AG09309 (cell line): ENCODE results near the gene COL23A1.

Source experiments
- DNase-seq: peaks from one replicate; pipeline ENCODE4 v3.0.0-alpha.2; 2010; ENCODE audit warnings: low read depth
- H3K4me3 ChIP-seq: 2 replicates; pipeline ENCODE4 v1.5.1; 2011; ENCODE audit warnings: mild to moderate bottlenecking, low read depth, low read length, moderate library complexity; ENCODE audit not compliant: control insufficient read depth
- CTCF ChIP-seq: IDR thresholded peaks from 2 replicates; pipeline ENCODE4 v1.5.1; 2011; ENCODE audit warnings: mild to moderate bottlenecking, low read depth, low read length, inconsistent platforms; ENCODE audit not compliant: insufficient read depth, control insufficient read depth; ENCODE audit errors: missing control alignments

COL23A1 gene

GRCh38 chr5:178474562-178475184 lies 115.5 kb downstream of the COL23A1 start:
- no peak for DNase-seq
- H3K4me3 ChIP-seq = no peak overlapping the region
- no peak for TF ChIP-seq CTCF

DNA sequence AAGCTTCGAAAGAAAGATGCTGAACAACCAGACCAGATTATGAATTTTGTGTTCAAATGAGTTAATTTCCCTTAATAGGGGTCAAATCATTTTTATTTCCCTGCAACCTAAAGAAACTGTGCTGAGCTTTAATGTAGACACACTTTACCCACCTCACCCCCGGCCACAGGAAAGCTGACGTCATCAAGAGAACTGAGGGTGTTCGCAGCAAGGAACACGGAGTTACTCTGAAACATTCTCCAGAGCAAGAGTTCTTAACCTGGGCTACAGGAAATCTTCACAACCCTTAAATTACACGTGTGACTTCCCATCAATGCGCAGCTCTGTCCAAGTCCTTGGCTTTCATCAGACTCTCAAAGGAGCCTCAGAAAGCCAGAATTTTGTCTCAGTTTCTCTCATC lies 116.3 kb downstream of the COL23A1 start:
- DNase-seq = no peak
- no peak overlapping the region for H3K4me3 ChIP-seq
- no peak for TF ChIP-seq CTCF

GRCh38 chr5:178472138-178472537 lies 118.1 kb downstream of the COL23A1 start:
- no peak overlapping the region for H3K4me3 ChIP-seq
- DNase-seq = no peak
- TF ChIP-seq CTCF = no peak

GRCh38 chr5:178471711-178472110 lies 118.5 kb downstream of the COL23A1 start:
- TF ChIP-seq CTCF = no peak
- no peak for DNase-seq
- H3K4me3 ChIP-seq = no peak overlapping the region

DNA sequence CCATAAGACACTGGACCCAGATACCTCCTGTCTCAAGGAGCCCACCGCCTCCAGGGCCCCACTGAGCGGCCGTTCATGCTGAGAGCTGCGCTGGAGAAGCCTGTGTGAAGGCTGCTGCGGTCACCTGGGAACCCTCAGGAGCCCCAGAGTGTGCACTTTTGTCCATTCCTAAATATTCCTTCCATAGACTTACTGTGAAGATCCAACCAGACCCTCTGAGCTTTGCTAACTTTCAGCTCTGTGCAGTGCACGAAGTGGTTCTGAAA lies 119.5 kb downstream of the COL23A1 start:
- no peak for TF ChIP-seq CTCF
- H3K4me3 ChIP-seq = no peak overlapping the region
- DNase-seq = no peak

- no peak overlapping the region for H3K4me3 ChIP-seq
- DNase-seq = no peak
- no peak for TF ChIP-seq CTCF
Observed at GRCh38 chr5:178469975-178470759, 120.0 kb downstream of the COL23A1 start.
